HUES6 (cell line): ENCODE measurements around the gene MRPL21.

Source experiments
- H3K27ac ChIP-seq: 2 replicates; pipeline ENCODE4 v1.7.0; 2013; ENCODE audit warnings: low read depth, mild to moderate bottlenecking, low read length, inconsistent platforms
- H3K27me3 ChIP-seq: 2 replicates; pipeline ENCODE4 v1.6.1; 2013; ENCODE audit warnings: low read length; ENCODE audit not compliant: control insufficient read depth, insufficient read depth
- H3K36me3 ChIP-seq: 2 replicates; pipeline ENCODE4 v1.6.1; 2013; ENCODE audit warnings: low read length; ENCODE audit not compliant: control insufficient read depth, insufficient read depth
- H3K4me1 ChIP-seq: 2 replicates; pipeline ENCODE4 v1.6.1; 2013; ENCODE audit warnings: low read length; ENCODE audit not compliant: control insufficient read depth, insufficient read depth
- H3K4me3 ChIP-seq: 2 replicates; pipeline ENCODE4 v1.5.1; 2013; ENCODE audit warnings: low read depth, low read length
- H3K9ac ChIP-seq: one replicate; pipeline ENCODE4 v1.6.1; 2013; ENCODE audit warnings: mild to moderate bottlenecking, low read length
- H3K9me3 ChIP-seq: 2 replicates; pipeline ENCODE4 v1.6.1; 2013; ENCODE audit warnings: low read depth, low read length; ENCODE audit not compliant: control insufficient read depth, insufficient read depth

The MRPL21 gene

GRCh38 chr11:68903288-68904247 is at the start of gene MRPL21, which contains the start of gene IGHMBP2:
Gene MRPL21, minus strand, starts transcription at chr11:68903832. Its CDS starts 22 bp downstream, at chr11:68903810.
Gene IGHMBP2, plus strand, starts transcription at chr11:68903891. Its CDS starts 62 bp downstream, at chr11:68903953.
- no peaks in the 10 kb centered on the region for H3K27me3 ChIP-seq

GRCh38 chr11:68950762-68951161 is 47.1 kb upstream of the MRPL21 start:
- Histone ChIP-seq H3K27ac (no peak overlapping the region), H3K36me3 (no peaks in the 10 kb centered on the region), H3K27me3 (no peaks in the 10 kb centered on the region), H3K9me3 (no peaks in the 10 kb centered on the region), H3K4me3 (no peak overlapping the region), H3K4me1 (peaks cover 22% of the 10 kb centered on the region), H3K9ac (no peak overlapping the region)

More at GRCh38 chr11:68903288-68904247, at the start of gene MRPL21, which contains the start of gene IGHMBP2:
- Histone ChIP-seq H3K9me3 (no peaks in the 10 kb centered on the region), H3K27ac (peak within 1 kb of the TSS; percentile 69), H3K4me3 (peak within 1 kb of the TSS; percentile 96), H3K4me1 (peaks cover 5% of the 10 kb centered on the region; the same call in 1 of the 2 replicates), H3K9ac (peak within 1 kb of the TSS; percentile 93), H3K36me3 (peaks cover 46% of the 10 kb centered on the region)

- no peaks in the 10 kb centered on the region for H3K9me3 ChIP-seq
- no peak overlapping the region for H3K27ac ChIP-seq
- H3K4me3 ChIP-seq: no peak overlapping the region
- peaks cover 17% of the 10 kb centered on the region for H3K4me1 ChIP-seq
- no peaks in the 10 kb centered on the region for H3K27me3 ChIP-seq
- no peak overlapping the region for H3K9ac ChIP-seq
- H3K36me3 ChIP-seq: no peaks in the 10 kb centered on the region
Observed at GRCh38 chr11:68950270-68950669, 46.6 kb upstream of the MRPL21 start.

- H3K9me3 ChIP-seq: no peaks in the 10 kb centered on the region
- H3K36me3 ChIP-seq: no peaks in the 10 kb centered on the region
- no peak overlapping the region for H3K27ac ChIP-seq
- H3K27me3 ChIP-seq: no peaks in the 10 kb centered on the region
- H3K4me3 ChIP-seq: no peak overlapping the region
- no peak overlapping the region for H3K9ac ChIP-seq
- peaks cover 13% of the 10 kb centered on the region for H3K4me1 ChIP-seq
Observed at GRCh38 chr11:68948935-68949334, 45.3 kb upstream of the MRPL21 start.

- Histone ChIP-seq H3K4me1 (peaks cover 13% of the 10 kb centered on the region), H3K9ac (no peak overlapping the region), H3K9me3 (no peaks in the 10 kb centered on the region), H3K27me3 (no peaks in the 10 kb centered on the region), H3K4me3 (no peak overlapping the region), H3K36me3 (no peaks in the 10 kb centered on the region), H3K27ac (no peak overlapping the region)
Observed at GRCh38 chr11:68948496-68948895, 44.9 kb upstream of the MRPL21 start.

GRCh38 chr11:68947151-68947550 is 43.5 kb upstream of the MRPL21 start:
- no peak overlapping the region for H3K4me3 ChIP-seq
- no peak overlapping the region for H3K9ac ChIP-seq
- H3K27me3 ChIP-seq: no peaks in the 10 kb centered on the region
- H3K9me3 ChIP-seq: no peaks in the 10 kb centered on the region
- peaks cover 13% of the 10 kb centered on the region for H3K4me1 ChIP-seq
- H3K36me3 ChIP-seq: no peaks in the 10 kb centered on the region
- H3K27ac ChIP-seq: no peak overlapping the region

GRCh38 chr11:68946416-68947090 is 42.9 kb upstream of the MRPL21 start:
- H3K27me3 ChIP-seq: no peaks in the 10 kb centered on the region
- H3K27ac ChIP-seq: no peak overlapping the region
- H3K4me1 ChIP-seq: peaks cover 13% of the 10 kb centered on the region
- H3K36me3 ChIP-seq: no peaks in the 10 kb centered on the region
- H3K9ac ChIP-seq: no peak overlapping the region
- H3K9me3 ChIP-seq: no peaks in the 10 kb centered on the region
- H3K4me3 ChIP-seq: no peak overlapping the region

- Histone ChIP-seq H3K4me1 (peaks cover 5% of the 10 kb centered on the region; the same call in 1 of the 2 replicates), H3K27ac (no peak overlapping the region), H3K27me3 (no peaks in the 10 kb centered on the region), H3K4me3 (no peak overlapping the region), H3K9ac (no peak overlapping the region), H3K36me3 (peaks cover 28% of the 10 kb centered on the region), H3K9me3 (no peaks in the 10 kb centered on the region)
Observed at GRCh38 chr11:68942751-68943271, 39.2 kb upstream of the MRPL21 start.

GRCh38 chr11:68942095-68942620 is 38.5 kb upstream of the MRPL21 start:
- no peak overlapping the region for H3K4me3 ChIP-seq
- peaks cover 5% of the 10 kb centered on the region; the same call in 1 of the 2 replicates for H3K4me1 ChIP-seq
- H3K9ac ChIP-seq: no peak overlapping the region
- H3K36me3 ChIP-seq: peaks cover 34% of the 10 kb centered on the region
- no peak overlapping the region for H3K27ac ChIP-seq
- no peaks in the 10 kb centered on the region for H3K9me3 ChIP-seq
- no peaks in the 10 kb centered on the region for H3K27me3 ChIP-seq

GRCh38 chr11:68941324-68942094 is 37.9 kb upstream of the MRPL21 start:
- Histone ChIP-seq H3K36me3 (peaks cover 41% of the 10 kb centered on the region), H3K9ac (no peak overlapping the region), H3K9me3 (no peaks in the 10 kb centered on the region), H3K27ac (no peak overlapping the region), H3K4me3 (no peak overlapping the region), H3K27me3 (no peaks in the 10 kb centered on the region), H3K4me1 (peaks cover under 1% of the 10 kb centered on the region; the same call in 1 of the 2 replicates)
